GM12865 (cell line): ENCODE data around the gene INHA.

ENCODE experiments used
- DNase-seq: peaks from one replicate; pipeline ENCODE4 v3.0.0; 2010; ENCODE audit warnings: low read depth
- H3K4me3 ChIP-seq: 2 replicates; pipeline ENCODE4 v1.5.1; 2011; ENCODE audit warnings: mild to moderate bottlenecking, low read depth, low read length, control low read depth
- TF ChIP-seq, protein P1 (sequence below): IDR thresholded peaks from 2 replicates; pipeline ENCODE4 v1.5.1; 2011; ENCODE audit warnings: low read length, control low read depth, low read depth, inconsistent platforms; ENCODE audit not compliant: insufficient read depth; ENCODE audit errors: missing control alignments

Gene INHA

DNA sequence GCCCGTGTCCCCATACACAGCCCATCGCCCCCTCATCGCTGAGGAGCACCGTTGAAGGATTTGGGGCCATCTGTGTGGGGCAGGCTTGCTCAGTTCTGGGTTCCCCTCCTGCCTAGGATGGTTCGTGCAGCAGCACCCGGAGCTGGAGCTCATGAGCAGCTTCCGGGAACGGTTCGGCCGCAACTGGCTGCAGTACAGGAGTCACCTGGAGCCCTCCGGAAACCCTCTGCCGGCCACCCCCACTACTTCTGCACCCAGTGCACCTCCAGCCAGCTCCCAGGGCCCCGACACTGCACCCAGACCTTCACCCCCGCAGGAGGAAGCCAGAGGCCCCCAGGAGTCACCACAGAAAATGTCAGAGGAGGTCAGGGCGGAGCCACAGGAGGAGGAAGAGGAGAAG is 35.8 kb downstream of the INHA start:
- H3K4me3 ChIP-seq, result no peak overlapping the region
- no peak for DNase-seq
- TF ChIP-seq, protein P1, sequence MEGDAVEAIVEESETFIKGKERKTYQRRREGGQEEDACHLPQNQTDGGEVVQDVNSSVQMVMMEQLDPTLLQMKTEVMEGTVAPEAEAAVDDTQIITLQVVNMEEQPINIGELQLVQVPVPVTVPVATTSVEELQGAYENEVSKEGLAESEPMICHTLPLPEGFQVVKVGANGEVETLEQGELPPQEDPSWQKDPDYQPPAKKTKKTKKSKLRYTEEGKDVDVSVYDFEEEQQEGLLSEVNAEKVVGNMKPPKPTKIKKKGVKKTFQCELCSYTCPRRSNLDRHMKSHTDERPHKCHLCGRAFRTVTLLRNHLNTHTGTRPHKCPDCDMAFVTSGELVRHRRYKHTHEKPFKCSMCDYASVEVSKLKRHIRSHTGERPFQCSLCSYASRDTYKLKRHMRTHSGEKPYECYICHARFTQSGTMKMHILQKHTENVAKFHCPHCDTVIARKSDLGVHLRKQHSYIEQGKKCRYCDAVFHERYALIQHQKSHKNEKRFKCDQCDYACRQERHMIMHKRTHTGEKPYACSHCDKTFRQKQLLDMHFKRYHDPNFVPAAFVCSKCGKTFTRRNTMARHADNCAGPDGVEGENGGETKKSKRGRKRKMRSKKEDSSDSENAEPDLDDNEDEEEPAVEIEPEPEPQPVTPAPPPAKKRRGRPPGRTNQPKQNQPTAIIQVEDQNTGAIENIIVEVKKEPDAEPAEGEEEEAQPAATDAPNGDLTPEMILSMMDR, result no peak

DNA sequence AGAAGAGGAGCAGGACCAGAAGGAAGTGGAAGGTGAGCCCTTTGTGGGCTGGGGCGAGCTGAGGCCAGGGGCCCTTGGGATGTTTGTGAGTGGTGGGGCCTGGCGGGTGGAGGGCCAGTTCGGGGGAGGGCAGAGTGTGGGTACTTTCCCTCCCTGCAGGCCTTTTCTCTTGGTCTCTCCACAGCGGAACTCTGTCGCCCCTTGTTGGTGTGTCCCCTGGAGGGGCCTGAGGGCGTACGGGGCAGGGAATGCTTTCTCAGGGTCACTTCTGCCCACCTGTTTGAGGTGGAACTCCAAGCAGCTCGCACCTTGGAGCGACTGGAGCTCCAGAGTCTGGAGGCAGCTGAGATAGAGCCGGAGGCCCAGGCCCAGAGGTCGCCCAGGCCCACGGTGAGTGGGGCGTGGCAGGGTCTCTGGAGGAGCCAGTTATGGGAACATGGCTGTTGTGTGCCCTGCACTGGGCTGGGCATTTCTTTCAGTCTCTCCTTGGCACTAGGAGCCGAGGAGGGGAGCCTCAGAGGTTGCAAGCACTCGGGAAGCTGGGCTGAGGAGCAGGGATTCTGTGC is 36.4 kb downstream of the INHA start:
- DNase-seq, result no peak
- TF ChIP-seq, protein P1, result no peak

DNA sequence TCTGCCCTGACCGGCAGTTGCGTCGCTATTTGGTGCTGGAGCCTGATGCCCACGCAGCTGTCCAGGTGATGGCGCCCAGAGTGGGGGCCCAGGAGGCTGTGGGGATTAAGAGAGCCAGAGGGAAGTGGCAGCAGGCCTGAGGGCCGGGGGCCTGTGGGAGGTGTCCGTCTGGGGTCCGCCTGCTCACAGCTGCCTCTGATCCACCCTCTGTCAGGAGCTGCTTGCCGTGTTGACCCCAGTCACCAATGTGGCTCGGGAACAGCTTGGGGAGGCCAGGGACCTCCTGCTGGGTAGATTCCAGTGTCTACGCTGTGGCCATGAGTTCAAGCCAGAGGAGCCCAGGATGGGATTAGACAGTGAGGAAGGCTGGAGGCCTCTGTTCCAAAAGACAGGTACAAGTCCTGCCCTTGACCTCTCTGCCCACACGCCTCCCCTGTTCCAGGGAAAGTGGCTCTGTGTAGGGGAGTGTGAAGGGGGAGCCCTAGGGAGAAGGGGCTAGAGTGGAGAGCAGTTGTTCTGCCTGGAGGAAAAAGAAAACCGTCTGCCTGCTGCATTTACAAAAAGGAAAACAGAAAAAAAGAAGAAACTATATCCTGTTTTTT is 37.1 kb downstream of the INHA start:
- TF ChIP-seq, protein P1, result no peak
- H3K4me3 ChIP-seq, result no peak overlapping the region
- no peak for DNase-seq

More for the DNA sequence above, 36.4 kb downstream of the INHA start:
- no peak overlapping the region for H3K4me3 ChIP-seq

GRCh38 chr2:219611306-219611705 is 39.2 kb downstream of the INHA start:
- DNase-seq, result no peak
- TF ChIP-seq, protein P1, result no peak
- H3K4me3 ChIP-seq, result no peak overlapping the region

GRCh38 chr2:219611866-219612576 is 39.9 kb downstream of the INHA start:
- no peak overlapping the region for H3K4me3 ChIP-seq
- no peak for DNase-seq
- TF ChIP-seq, protein P1, result no peak

DNA sequence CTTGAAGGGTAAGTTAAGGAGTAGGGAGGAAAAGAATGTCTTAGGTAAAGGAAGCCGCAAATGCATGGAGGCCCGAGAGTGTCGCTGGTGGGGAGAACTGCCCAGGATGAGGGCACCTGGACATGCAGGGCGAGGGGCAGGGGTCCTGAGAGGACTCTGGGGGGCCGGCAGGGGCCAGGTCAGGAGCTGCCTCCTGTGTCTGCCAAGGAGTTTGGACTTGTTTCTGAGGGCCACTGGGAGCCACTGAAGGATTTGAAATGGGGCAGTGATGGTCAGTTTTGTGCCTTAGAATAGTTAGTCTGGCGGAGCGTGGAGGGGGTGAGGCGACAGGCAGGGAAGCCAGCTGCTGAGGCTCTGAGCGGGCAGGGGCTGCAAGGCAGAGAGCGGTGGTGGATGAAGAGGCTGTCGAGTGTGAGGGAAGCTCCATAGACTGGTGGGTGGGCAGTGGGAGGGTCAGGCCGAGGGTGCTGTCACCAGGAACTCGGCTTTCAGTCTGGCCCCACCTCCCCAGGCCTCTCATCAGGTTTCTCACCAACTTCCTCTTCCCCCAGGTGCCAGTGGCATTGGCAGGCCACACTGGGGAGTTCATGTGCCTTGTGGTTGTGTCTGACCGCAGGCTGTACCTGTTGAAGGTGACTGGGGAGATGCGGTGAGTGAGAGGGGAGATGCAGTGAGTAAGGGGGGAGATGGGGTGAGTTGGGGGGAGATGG is 40.6 kb downstream of the INHA start:
- peak; percentile 33 for DNase-seq
- TF ChIP-seq, protein P1, result no peak

More for the DNA sequence above, 40.6 kb downstream of the INHA start:
- H3K4me3 ChIP-seq, result no peak overlapping the region
